ENCODE data around the gene CBX8.

The CBX8 gene

GRCh38 chr17:79791735-79792161, 5.1 kb downstream of the CBX8 start:
- no peak for DNase-seq

GRCh38 chr17:79790805-79791734, 5.8 kb downstream of the CBX8 start:
- no peak for DNase-seq

- DNase-seq: peak; percentile 31
These were observed 6.7 kb downstream of the CBX8 start for GRCh38 chr17:79789943-79790804.

DNA sequence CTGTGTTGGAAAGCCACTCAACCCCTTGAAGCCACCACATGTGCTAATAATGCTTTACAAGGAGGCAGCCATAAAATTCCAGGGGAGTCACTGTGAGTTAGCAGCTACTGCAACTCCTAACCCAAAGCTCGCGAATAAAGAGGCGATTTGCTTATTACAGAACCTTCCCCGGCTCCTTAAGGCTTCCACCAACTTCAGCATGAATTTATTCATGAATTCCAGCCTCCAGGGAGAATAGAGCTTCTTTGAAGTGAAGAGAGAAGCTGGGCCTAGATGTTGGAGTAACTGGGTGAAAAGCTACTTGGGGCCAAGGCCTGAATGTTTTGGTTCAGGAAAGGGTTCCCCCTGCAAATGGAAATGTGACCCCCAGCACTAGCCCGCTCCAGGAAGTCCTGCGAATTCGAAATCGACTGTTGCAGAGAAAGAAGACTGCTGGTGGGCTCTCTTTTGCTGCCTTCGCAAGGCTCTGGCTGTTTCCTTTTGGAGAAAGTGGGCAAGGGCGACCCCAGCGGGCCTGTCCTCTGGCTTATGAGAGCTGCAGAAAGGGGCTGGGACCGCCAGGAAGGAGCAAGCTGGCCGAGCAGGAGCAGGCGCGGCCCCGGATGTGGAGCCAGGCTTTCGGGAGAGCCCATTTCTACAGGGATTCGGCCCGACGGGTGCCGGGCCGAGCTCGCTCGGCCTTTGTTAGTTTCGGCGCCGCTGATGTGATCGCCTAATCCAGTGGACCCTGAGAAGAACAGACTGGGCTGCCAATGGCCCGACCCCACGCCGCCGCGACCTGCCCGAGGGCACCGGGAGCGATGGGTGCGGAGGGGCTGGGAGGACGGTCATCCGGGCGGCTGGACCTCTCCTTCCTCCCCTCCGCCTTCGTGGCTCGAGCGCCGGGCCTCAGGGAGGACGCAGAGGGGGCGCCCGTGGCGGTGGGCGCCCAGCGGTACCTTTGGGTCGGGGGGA, 7.6 kb downstream of the CBX8 start:
- no peak for DNase-seq

DNA sequence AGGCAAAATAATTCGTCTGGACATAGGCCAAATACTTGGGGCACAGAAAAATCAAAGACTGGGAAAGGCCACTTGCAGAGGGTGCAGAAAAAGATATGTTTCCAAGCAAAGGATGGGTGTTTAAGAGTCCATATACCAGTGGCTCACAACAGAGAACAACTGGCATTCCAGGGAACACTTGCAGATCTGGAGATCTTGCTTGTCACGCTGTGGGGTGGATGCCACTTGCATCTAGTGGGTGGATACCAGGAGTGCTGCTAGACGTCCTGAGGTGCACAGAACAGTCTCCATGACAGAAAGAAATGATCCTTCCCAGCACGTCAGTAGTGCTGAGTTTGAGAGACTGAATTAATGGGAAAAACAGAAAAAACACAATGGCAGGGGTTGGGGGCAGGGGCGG, 8.4 kb downstream of the CBX8 start:
- DNase-seq: no peak

DNA sequence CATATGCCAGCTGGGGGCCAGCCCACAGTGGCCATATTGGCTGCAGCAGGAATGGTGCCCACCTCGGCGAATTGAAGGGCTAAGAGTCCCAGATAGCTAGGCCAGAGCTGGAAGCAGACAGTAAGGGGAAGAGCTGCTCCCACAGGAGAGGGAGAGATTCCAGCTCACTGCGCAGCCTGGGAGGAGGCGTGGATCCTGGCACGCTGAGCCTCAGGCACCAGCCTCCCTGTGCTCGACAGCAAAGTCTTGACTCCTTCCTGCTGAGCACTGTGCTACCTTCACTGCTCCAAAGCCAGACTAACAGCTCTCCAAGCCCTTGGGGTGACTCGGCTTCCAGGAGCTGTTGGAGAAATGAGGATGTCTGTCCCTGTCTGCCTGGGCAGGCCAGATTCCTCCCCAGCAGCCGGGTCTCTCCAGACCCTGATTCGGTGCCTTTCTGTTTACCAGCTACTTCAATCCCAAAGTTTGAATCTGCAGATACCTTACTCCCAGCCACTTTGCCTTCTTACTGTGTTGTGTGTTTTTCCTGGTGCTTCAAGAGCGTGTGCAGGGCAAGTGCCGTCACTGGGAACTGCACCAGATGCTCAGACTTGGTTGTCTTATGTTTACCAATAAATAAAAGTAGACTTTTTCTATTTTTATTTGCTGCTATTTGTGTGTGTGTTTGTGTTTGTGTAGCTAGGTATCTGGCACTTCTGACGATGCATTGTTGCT, 9.8 kb downstream of the CBX8 start:
- DNase-seq: no peak

- DNase-seq: no peak
These were observed 10.7 kb downstream of the CBX8 start for GRCh38 chr17:79785900-79786810.

- no peak for DNase-seq
These were observed 11.6 kb downstream of the CBX8 start for GRCh38 chr17:79785017-79785899.

- no peak for DNase-seq
These were observed 12.4 kb downstream of the CBX8 start for GRCh38 chr17:79784353-79785016.

- DNase-seq: no peak
These were observed 13.0 kb downstream of the CBX8 start for GRCh38 chr17:79783891-79784290.

DNA sequence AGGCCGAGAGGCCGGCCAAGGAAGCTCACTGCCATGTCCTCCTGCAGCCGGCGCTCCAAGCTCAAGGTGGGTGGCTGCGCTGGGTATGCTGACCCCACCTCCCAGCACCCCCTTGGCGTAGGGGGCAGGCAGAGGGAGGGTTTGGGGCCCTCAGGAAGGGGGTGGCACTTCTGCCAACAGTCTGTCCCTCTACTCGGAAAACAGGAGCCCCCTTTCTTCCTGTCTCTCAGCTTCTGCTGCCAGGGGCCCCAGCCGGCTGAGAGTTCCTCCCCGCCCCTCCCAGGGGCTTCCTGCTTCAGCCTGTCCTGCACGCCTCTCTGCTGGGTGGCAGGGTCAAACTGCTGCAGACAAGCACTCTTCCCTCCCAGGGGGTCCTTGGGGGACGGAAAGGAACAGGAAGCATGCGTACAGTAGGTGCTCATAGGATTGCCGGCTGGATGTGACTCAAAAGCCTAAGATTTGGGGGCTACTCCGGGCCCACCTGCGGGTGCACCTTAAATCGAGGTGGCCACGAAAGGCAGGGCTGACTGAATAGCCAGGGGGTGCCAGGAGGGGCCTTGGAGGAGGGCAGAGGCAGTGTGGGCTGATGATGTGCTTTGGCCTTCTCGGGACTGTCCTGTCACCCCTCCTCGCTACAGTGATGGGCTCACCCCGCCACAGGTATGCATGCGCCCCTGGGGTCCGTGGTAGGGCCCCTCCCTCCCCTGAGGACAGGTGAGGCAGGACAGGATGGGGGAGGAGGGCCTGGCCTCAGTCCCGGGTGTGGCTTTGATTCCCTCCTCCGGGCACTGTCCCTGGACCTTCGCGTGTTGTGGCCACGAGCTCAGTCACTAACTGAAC, 14.9 kb downstream of the CBX8 start:
- no peak for DNase-seq

- no peak for DNase-seq
These were observed 15.7 kb downstream of the CBX8 start for GRCh38 chr17:79781012-79781650.

GRCh38 chr17:79779661-79780365, 17.1 kb downstream of the CBX8 start:
- DNase-seq: no peak

GRCh38 chr17:79779084-79779529, 17.8 kb downstream of the CBX8 start:
- DNase-seq: no peak

GRCh38 chr17:79778504-79779083, 18.3 kb downstream of the CBX8 start:
- DNase-seq: no peak

DNA sequence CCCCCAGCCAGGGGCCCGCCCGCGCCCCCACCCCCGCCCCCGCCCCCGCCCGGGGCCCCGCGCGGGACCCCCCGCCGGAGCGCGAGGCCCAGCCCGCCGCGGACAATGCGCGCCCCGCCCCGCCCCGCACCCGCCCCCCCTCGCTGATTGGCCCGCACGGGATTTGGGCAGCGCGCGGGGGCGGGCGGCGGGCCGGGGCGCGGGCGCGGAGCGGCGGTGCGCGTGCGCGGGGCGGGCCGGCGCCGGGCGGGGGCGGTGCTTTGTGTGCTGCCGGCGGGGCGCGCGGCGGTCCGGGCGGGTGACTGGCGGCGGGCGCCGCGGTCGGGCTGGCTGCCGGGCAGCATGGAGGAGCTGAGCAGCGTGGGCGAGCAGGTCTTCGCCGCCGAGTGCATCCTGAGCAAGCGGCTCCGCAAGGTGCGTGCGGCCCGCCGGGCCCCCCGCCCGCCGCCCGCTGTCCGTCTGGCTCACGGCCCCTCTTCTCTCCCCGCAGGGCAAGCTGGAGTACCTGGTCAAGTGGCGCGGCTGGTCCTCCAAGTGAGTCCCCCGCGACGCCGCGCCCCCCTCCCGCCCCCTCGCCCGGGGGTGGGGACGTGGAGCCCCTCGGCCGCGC, 18.9 kb downstream of the CBX8 start, which contains the start of gene CBX2:
TSS of gene CBX2 (plus strand) at position 255 of the 610 bp plus-strand sequence. CDS start at position 343, 88 bp downstream.
- peak; percentile 81 for DNase-seq

Data from activated CD4-positive, alpha-beta T cell treated with anti-CD3 and anti-CD28 coated beads, Interleukin-10, Interleukin-2, amounts not matched to agents 100 ng/mL and 50 ng/mL, durations not matched to agents 16 hours and 8 hours (primary cell).